IMR-90 (cell line): ENCODE results near the gene S100A4. TPM values are rescaled to one million over a fixed set of nuclear protein-coding genes. Genes with fewer than 3 reads are reported as not detected.

ENCODE experiments used
- ATAC-seq: fragments of 200-7000 bp; cut with Tn5 transposase; 2 replicates; pipeline ENCODE4 v1.9.1; 2020; ENCODE audit warnings: low read depth, mild to moderate bottlenecking, moderate library complexity
- BruUV-seq: library from RNA; stranded (reverse); fragments of 400-500 nt; replicated peaks from 2 replicates; lab custom pipeline; 2021; lab: Mats Ljungman, UMichigan
- CTCF ChIA-PET: fragments of 300-600 bp; formaldehyde crosslinking; extraction: SDS; loops from one replicate; lab custom pipeline; 2021; ENCODE audit warnings: antibody characterized with exemption; lab: Yijun Ruan, JAX
- POLR2A ChIA-PET: fragments of 300-600 bp; sonication (Branson Sonifier 250); formaldehyde crosslinking; loops from one replicate; lab custom pipeline; 2022; ENCODE audit warnings: antibody characterized with exemption; ENCODE audit not compliant: unreplicated experiment; lab: Charles Lee
- DNase-seq: peaks from one replicate; pipeline ENCODE4 v3.0.0; 2013
- H2AFZ ChIP-seq: replicated peaks from 2 replicates; pipeline ENCODE3; 2013; ENCODE audit warnings: low read length, mild to moderate bottlenecking; ENCODE audit not compliant: poor library complexity
- H2AK5ac ChIP-seq: 2 replicates; pipeline ENCODE4 v1.6.1; 2013; ENCODE audit warnings: low read depth, low read length, inconsistent platforms
- H2AK9ac ChIP-seq: replicated peaks from 2 replicates; pipeline ENCODE3; 2013; ENCODE audit warnings: mild to moderate bottlenecking, low read depth, low read length, moderate library complexity; ENCODE audit not compliant: poor library complexity
- H2BK120ac ChIP-seq: 2 replicates; pipeline ENCODE4 v1.6.1; 2013; ENCODE audit warnings: low read depth, low read length, inconsistent platforms
- H2BK15ac ChIP-seq: 3 replicates; pipeline ENCODE4 v1.6.1; 2013; ENCODE audit warnings: low read depth, low read length, inconsistent platforms
- H2BK20ac ChIP-seq: 2 replicates; pipeline ENCODE4 v1.6.1; 2013; ENCODE audit warnings: low read depth, mild to moderate bottlenecking, inconsistent platforms, low read length, moderate library complexity
- H2BK5ac ChIP-seq: 2 replicates; pipeline ENCODE4 v1.6.1; 2013; ENCODE audit warnings: mild to moderate bottlenecking, low read depth, low read length, inconsistent platforms; ENCODE audit not compliant: poor library complexity, severe bottlenecking
- H3K14ac ChIP-seq: replicated peaks from 2 replicates; pipeline ENCODE4 v1.6.1; 2013; ENCODE audit warnings: low read depth, low read length, inconsistent platforms
- H3K18ac ChIP-seq: 2 replicates; pipeline ENCODE4 v1.6.1; 2013; ENCODE audit warnings: low read depth, low read length, control low read depth
- H3K23ac ChIP-seq: 2 replicates; pipeline ENCODE4 v1.6.1; 2013; ENCODE audit warnings: low read depth, low read length, inconsistent platforms
- H3K27ac ChIP-seq: 2 replicates; pipeline ENCODE4 v1.5.1; 2013; ENCODE audit warnings: mild to moderate bottlenecking, control low read depth, low read length; ENCODE audit not compliant: insufficient read depth
- H3K27me3 ChIP-seq: 2 replicates; pipeline ENCODE4 v1.6.1; 2013; ENCODE audit warnings: low read length; ENCODE audit not compliant: control insufficient read depth, insufficient read depth
- H3K36me3 ChIP-seq: 2 replicates; pipeline ENCODE4 v1.6.1; 2013; ENCODE audit warnings: low read length, mixed read lengths; ENCODE audit not compliant: control insufficient read depth, insufficient read depth
- H3K4ac ChIP-seq: 2 replicates; pipeline ENCODE4 v1.6.1; 2013; ENCODE audit warnings: low read depth, low read length, inconsistent platforms
- H3K4me1 ChIP-seq: 2 replicates; pipeline ENCODE4 v1.6.1; 2013; ENCODE audit warnings: low read length, mixed read lengths; ENCODE audit not compliant: control insufficient read depth, insufficient read depth
- H3K4me2 ChIP-seq: 2 replicates; pipeline ENCODE4 v1.6.1; 2013; ENCODE audit warnings: low read depth, mild to moderate bottlenecking, control low read depth, low read length, moderate library complexity
- H3K4me3 ChIP-seq: 2 replicates; pipeline ENCODE4 v1.5.1; 2013; ENCODE audit warnings: low read depth, mild to moderate bottlenecking, control low read depth, low read length, moderate library complexity; ENCODE audit not compliant: insufficient read depth
- H3K56ac ChIP-seq: 2 replicates; pipeline ENCODE4 v1.6.1; 2013; ENCODE audit warnings: low read length, inconsistent platforms; ENCODE audit not compliant: insufficient read depth; ENCODE audit errors: extremely low read depth
- H3K79me1 ChIP-seq, 2 experiments: 2 replicates each; pipeline ENCODE4 v1.6.1; 2013; ENCODE audit warnings: low read length in 2 of 2, inconsistent platforms in 1 of 2, low read depth in 1 of 2
- H3K9ac ChIP-seq: 2 replicates; pipeline ENCODE4 v1.6.1; 2013; ENCODE audit warnings: low read depth, low read length, control low read depth
- H3K9me1 ChIP-seq: 2 replicates; pipeline ENCODE4 v1.6.1; 2013; ENCODE audit warnings: low read length, inconsistent platforms; ENCODE audit not compliant: insufficient read depth
- H3K9me3 ChIP-seq: 2 replicates; pipeline ENCODE4 v1.6.1; 2013; ENCODE audit warnings: low read length; ENCODE audit not compliant: control insufficient read depth, insufficient read depth
- H4K20me1 ChIP-seq: 2 replicates; pipeline ENCODE4 v1.6.1; 2013; ENCODE audit warnings: low read length, inconsistent platforms; ENCODE audit not compliant: insufficient read depth
- H4K5ac ChIP-seq: 2 replicates; pipeline ENCODE4 v1.6.1; 2013; ENCODE audit warnings: mild to moderate bottlenecking, low read depth, low read length, control low read depth
- H4K8ac ChIP-seq, 2 experiments: 2 replicates each; pipeline ENCODE4 v1.6.1; 2013; ENCODE audit warnings: low read depth in 2 of 2, low read length in 2 of 2, control low read depth in 1 of 2, inconsistent platforms in 1 of 2
- H4K91ac ChIP-seq: 2 replicates; pipeline ENCODE4 v1.6.1; 2013; ENCODE audit warnings: low read depth, low read length, inconsistent platforms; ENCODE audit not compliant: insufficient read depth
- BHLHE40 ChIP-seq: fragments of 150-350 bp; IDR thresholded peaks from 2 replicates; pipeline ENCODE4 v1.6.1; 2016; ENCODE audit warnings: mild to moderate bottlenecking, low read depth, low read length
- CHD1 ChIP-seq: IDR thresholded peaks from 2 replicates; pipeline ENCODE4 v1.6.1; 2012; ENCODE audit warnings: low read depth, low read length, improper control_type of control experiment
- CTCF ChIP-seq: conservative IDR thresholded peaks from 2 replicates; pipeline ENCODE4 v1.5.1; 2012; ENCODE audit warnings: mild to moderate bottlenecking, low read depth, low read length, improper control_type of control experiment
- MAFK ChIP-seq: IDR thresholded peaks from 2 replicates; pipeline ENCODE4 v1.6.1; 2012; ENCODE audit warnings: low read depth, low read length, improper control_type of control experiment
- MAZ ChIP-seq: IDR thresholded peaks from 2 replicates; pipeline ENCODE4 v1.6.1; 2012; ENCODE audit warnings: low read depth, mild to moderate bottlenecking, low read length, improper control_type of control experiment, moderate library complexity, borderline replicate concordance
- MXI1 ChIP-seq: IDR thresholded peaks from 2 replicates; pipeline ENCODE4 v1.6.1; 2012; ENCODE audit warnings: low read depth, mild to moderate bottlenecking, low read length, moderate library complexity, borderline replicate concordance
- POLR2A ChIP-seq: IDR thresholded peaks from 2 replicates; pipeline ENCODE4 v1.6.1; 2012; ENCODE audit warnings: mild to moderate bottlenecking, low read depth, low read length
- RFX5 ChIP-seq: IDR thresholded peaks from 2 replicates; pipeline ENCODE4 v1.8.0; 2012; ENCODE audit warnings: low read depth, mild to moderate bottlenecking, low read length, moderate library complexity
- USF2 ChIP-seq: fragments of 150-350 bp; IDR thresholded peaks from 2 replicates; pipeline ENCODE4 v1.6.1; 2017; ENCODE audit warnings: mild to moderate bottlenecking, antibody characterized with exemption, low read length, low read depth
- WGBS, 2 experiments: methylation state at CpG; one replicate each; pipeline versions ENCODE4 v1.1.5 to v1.1.7; 2013; ENCODE audit warnings: missing lambda C conversion rate in 2 of 2; ENCODE audit not compliant: insufficient read length in 1 of 2; ENCODE audit errors: extremely low coverage in 2 of 2; 5-methylcytosine and 5-hydroxymethylcytosine counted together
- dilution Hi-C: fragments of 300-500 bp; cut with HindIII; formaldehyde crosslinking; loops from one replicate; pipeline ENCODE4 v1.14.3; 2018; ENCODE audit warnings: low sequenced_read_pairs; ENCODE audit not compliant: unreplicated experiment
- in situ Hi-C: fragments of 300-500 bp; cut with MboI; formaldehyde crosslinking; loops from 3 replicates; pipeline ENCODE4 v1.14.3; 2019; ENCODE audit warnings: low sequenced_read_pairs, inconsistent platforms, mixed read lengths
- intact Hi-C: fragments of 100-400 bp; cut with micrococcal nuclease; formaldehyde crosslinking; loops from 2 replicates; pipeline ENCODE4 v1.10.0; 2022
- polyA plus RNA-seq, 3 experiments: library from polyadenylated mRNA; depleted of rRNA; stranded (reverse); fragments of >200 nt; gene quantifications; 2 replicates each; pipeline ENCODE4 v1.2.3, GENCODE V29; 2012; ENCODE audit warnings: low replicate concordance in 1 of 3
- total RNA-seq: library from RNA; depleted of rRNA; stranded (reverse); fragments of >200 nt; gene quantifications from 2 replicates; pipeline ENCODE4 v1.2.3, GENCODE V29; 2012
- TF ChIP-seq, protein P1 (sequence below): fragments of 150-350 bp; IDR thresholded peaks from 2 replicates; pipeline ENCODE4 v1.6.1; 2016; ENCODE audit warnings: low read depth, mild to moderate bottlenecking, low read length, moderate library complexity, borderline replicate concordance

S100A4 gene
- total and polyA plus RNA-seq, 2 of the 4 experiments (the other 2 are of a cell fraction): 5.6 to 16.6 TPM

- intact Hi-C loops: no loop called here
- in situ Hi-C loops: no loop called here
Observed at GRCh38 chr1:153498746-153499145, 46.9 kb downstream of the S100A4 start.

More at GRCh38 chr1:153498746-153499145, 46.9 kb downstream of the S100A4 start:
- H3K4me1 ChIP-seq: no peaks in the 10 kb centered on the region; the same call in 1 of the 2 replicates
- 0% methylated on average over 1 of the region's 2 CpGs; no CpG with 5 or more reads in 1 of the 2 experiments for WGBS, 2 experiments
- dilution Hi-C loops: no loop called here
- H3K9me1 ChIP-seq: no peaks in the 10 kb centered on the region
- no peak overlapping the region for H3K4me3 ChIP-seq
- DNase-seq (no peak), ATAC-seq (no peak)
- H3K56ac ChIP-seq: no peak overlapping the region
- no peak overlapping the region for H4K91ac ChIP-seq
- no peak overlapping the region for H3K4me2 ChIP-seq
- no peak overlapping the region for H2AFZ ChIP-seq
- no peak overlapping the region for H2BK120ac ChIP-seq
- no peak overlapping the region for H3K4ac ChIP-seq
- H4K5ac ChIP-seq: no peak overlapping the region
- no peaks in the 10 kb centered on the region for H3K36me3 ChIP-seq
- no peaks in the 10 kb centered on the region for H4K20me1 ChIP-seq
- H2AK9ac ChIP-seq: no peak overlapping the region
- ChIA-PET POLR2A (no interaction called here), CTCF (interaction anchor here (1.4 kb wide), 1 partner anchor 146 kb away, joined by 7 read pairs; no protein-coding TSS in a partner anchor)
- no peak overlapping the region for H2AK5ac ChIP-seq
- no peak for TF ChIP-seq USF2
- TF ChIP-seq MAFK: no peak
- no peak for TF ChIP-seq MAZ
- TF ChIP-seq, protein P1, sequence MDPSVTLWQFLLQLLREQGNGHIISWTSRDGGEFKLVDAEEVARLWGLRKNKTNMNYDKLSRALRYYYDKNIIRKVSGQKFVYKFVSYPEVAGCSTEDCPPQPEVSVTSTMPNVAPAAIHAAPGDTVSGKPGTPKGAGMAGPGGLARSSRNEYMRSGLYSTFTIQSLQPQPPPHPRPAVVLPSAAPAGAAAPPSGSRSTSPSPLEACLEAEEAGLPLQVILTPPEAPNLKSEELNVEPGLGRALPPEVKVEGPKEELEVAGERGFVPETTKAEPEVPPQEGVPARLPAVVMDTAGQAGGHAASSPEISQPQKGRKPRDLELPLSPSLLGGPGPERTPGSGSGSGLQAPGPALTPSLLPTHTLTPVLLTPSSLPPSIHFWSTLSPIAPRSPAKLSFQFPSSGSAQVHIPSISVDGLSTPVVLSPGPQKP: no peak
- no peak for TF ChIP-seq RFX5
- no peak for TF ChIP-seq CTCF
- TF ChIP-seq CHD1: no peak
- TF ChIP-seq BHLHE40: no peak
- no peak for TF ChIP-seq MXI1
- TF ChIP-seq POLR2A: no peak
- no peak overlapping the region for H3K27ac ChIP-seq
- no peak overlapping the region for H4K8ac ChIP-seq
- no peak overlapping the region for H2BK20ac ChIP-seq
- H3K27me3 ChIP-seq: peaks cover 16% of the 10 kb centered on the region
- no peaks in the 10 kb centered on the region for H3K79me1 ChIP-seq
- H2BK5ac ChIP-seq: no peak overlapping the region
- no peak overlapping the region for H3K14ac ChIP-seq
- H3K9ac ChIP-seq: no peak overlapping the region
- BruUV-seq: no TSS peak
- no peak overlapping the region for H3K23ac ChIP-seq
- no peak overlapping the region for H2BK15ac ChIP-seq
- no peaks in the 10 kb centered on the region for H3K9me3 ChIP-seq
- H3K18ac ChIP-seq: no peak overlapping the region
